GM21619 (cell line): ENCODE data around the gene SAP25.
A peak's percentile ranks its signal among the peaks of the same experiment; 100 is the strongest.

Source experiments
- ATAC-seq: cut with Tn5 transposase; IDR thresholded peaks from one replicate; pipeline ENCODE4 v1.9.1; 2021; ENCODE audit not compliant: unreplicated experiment

The SAP25 gene

GRCh38 chr7:100573691-100574361 is at the start of gene SAP25:
TSS of gene SAP25 (minus strand) at chr7:100573900. CDS start at chr7:100573742, 158 bp downstream.
- ATAC-seq = no peak

- ATAC-seq = no peak
Measured at GRCh38 chr7:100621554-100621953, 47.9 kb upstream of the SAP25 start.

GRCh38 chr7:100620804-100621203 is 47.1 kb upstream of the SAP25 start:
- ATAC-seq = no peak

GRCh38 chr7:100620239-100620638 is 46.5 kb upstream of the SAP25 start:
- ATAC-seq = no peak

- no peak for ATAC-seq
Measured at GRCh38 chr7:100614308-100614861, 40.7 kb upstream of the SAP25 start.

- ATAC-seq = no peak
Measured at GRCh38 chr7:100613412-100614175, 39.9 kb upstream of the SAP25 start.

GRCh38 chr7:100612730-100613390 is 39.2 kb upstream of the SAP25 start:
- ATAC-seq = peak; percentile 5

- peak; percentile 88 for ATAC-seq
Measured at GRCh38 chr7:100611983-100612729, 38.5 kb upstream of the SAP25 start, which contains the start of gene MOSPD3. TSS of gene MOSPD3 (plus strand) at chr7:100612540. CDS start at chr7:100612792, 252 bp downstream.

GRCh38 chr7:100609958-100610357 is 36.3 kb upstream of the SAP25 start:
- no peak for ATAC-seq

GRCh38 chr7:100607111-100607510 is 33.4 kb upstream of the SAP25 start:
- ATAC-seq = no peak

- no peak for ATAC-seq
Measured at GRCh38 chr7:100606313-100606712, 32.6 kb upstream of the SAP25 start.

- ATAC-seq = no peak
Measured at GRCh38 chr7:100604976-100605911, 31.5 kb upstream of the SAP25 start.

- ATAC-seq = peak; percentile 51
Measured at GRCh38 chr7:100604028-100604975, 30.6 kb upstream of the SAP25 start.

GRCh38 chr7:100603726-100604027 is 30.0 kb upstream of the SAP25 start:
- peak; percentile 24 for ATAC-seq

GRCh38 chr7:100602889-100603725 is 29.4 kb upstream of the SAP25 start:
- ATAC-seq = no peak

GRCh38 chr7:100600730-100601038 is 27.0 kb upstream of the SAP25 start:
- no peak for ATAC-seq

GRCh38 chr7:100599911-100600729 is 26.4 kb upstream of the SAP25 start:
- no peak for ATAC-seq
